A673 (cell line): ENCODE data around the gene EFNA5.

Source experiments
- EZH2 ChIP-seq: fragments of 200-600 bp; sonication (generic); IDR thresholded peaks from 2 replicates; pipeline ENCODE4 v1.6.1; 2017; ENCODE audit warnings: borderline replicate concordance, low read depth, mild to moderate bottlenecking, mixed read lengths, antibody characterized with exemption, low read length; ENCODE audit not compliant: poor library complexity, severe bottlenecking
- TF ChIP-seq, protein P1 (sequence below): fragments of 300-800, 200-600 bp; sonication (generic); conservative IDR thresholded peaks from 2 replicates; pipeline ENCODE4 v1.5.1; 2017; ENCODE audit warnings: low read depth, mild to moderate bottlenecking, antibody characterized with exemption, low read length, moderate library complexity, mixed read lengths

DNA sequence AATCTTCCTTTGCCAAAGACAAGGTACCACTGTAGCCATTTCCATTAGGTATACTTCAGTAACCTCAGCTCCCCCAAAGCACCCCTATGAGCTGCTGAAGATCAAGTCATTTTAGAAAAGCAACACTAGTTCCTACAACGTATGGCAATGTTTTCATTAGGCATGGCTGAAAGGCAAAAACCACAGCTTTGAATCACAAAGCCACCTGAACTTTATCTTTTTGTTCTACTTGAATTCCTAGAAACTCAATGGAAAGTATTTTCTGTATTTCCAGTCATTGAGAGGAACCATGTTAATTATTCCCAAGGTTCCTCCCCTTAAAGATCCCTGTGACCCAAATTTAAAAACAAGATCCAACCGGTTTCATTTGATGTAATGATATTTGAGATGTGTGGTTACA lies 152.1 kb downstream of the EFNA5 start:
- TF ChIP-seq, protein P1, sequence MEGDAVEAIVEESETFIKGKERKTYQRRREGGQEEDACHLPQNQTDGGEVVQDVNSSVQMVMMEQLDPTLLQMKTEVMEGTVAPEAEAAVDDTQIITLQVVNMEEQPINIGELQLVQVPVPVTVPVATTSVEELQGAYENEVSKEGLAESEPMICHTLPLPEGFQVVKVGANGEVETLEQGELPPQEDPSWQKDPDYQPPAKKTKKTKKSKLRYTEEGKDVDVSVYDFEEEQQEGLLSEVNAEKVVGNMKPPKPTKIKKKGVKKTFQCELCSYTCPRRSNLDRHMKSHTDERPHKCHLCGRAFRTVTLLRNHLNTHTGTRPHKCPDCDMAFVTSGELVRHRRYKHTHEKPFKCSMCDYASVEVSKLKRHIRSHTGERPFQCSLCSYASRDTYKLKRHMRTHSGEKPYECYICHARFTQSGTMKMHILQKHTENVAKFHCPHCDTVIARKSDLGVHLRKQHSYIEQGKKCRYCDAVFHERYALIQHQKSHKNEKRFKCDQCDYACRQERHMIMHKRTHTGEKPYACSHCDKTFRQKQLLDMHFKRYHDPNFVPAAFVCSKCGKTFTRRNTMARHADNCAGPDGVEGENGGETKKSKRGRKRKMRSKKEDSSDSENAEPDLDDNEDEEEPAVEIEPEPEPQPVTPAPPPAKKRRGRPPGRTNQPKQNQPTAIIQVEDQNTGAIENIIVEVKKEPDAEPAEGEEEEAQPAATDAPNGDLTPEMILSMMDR, result no peak
- no peak for TF ChIP-seq EZH2
